Nephron (organoid): Measurements from ENCODE around the gene SHD.
"Not testable (repeated sequence)": the region's sequence is repeated elsewhere in the genome, so short reads cannot be mapped to it uniquely, and the experiment has no call there.

Experiments used
- H3K27ac Mint-ChIP-seq, 3 experiments: 2 replicates each; pipeline ENCODE4 v1.8.0; 2020; ENCODE audit warnings: mixed read lengths in 3 of 3, mild to moderate bottlenecking in 2 of 3, moderate library complexity in 1 of 3
- H3K27me3 Mint-ChIP-seq: 2 replicates; pipeline ENCODE4 v1.8.0; 2021; ENCODE audit warnings: low read depth, mild to moderate bottlenecking, moderate library complexity, mixed read lengths
- H3K36me3 Mint-ChIP-seq: 2 replicates; pipeline ENCODE4 v1.8.0; 2020; ENCODE audit warnings: low read depth, mixed read lengths
- H3K4me1 Mint-ChIP-seq: 2 replicates; pipeline ENCODE4 v1.8.0; 2020; ENCODE audit warnings: mixed read lengths
- H3K4me3 Mint-ChIP-seq, 3 experiments: 2 replicates each; pipeline ENCODE4 v1.8.0; 2020; ENCODE audit warnings: mild to moderate bottlenecking in 3 of 3, mixed read lengths in 3 of 3, moderate library complexity in 2 of 3
- H3K9me3 Mint-ChIP-seq: 2 replicates; pipeline ENCODE4 v1.8.0; 2020; ENCODE audit warnings: mixed read lengths
- CTCF ChIP-seq, 3 experiments: fragments of 200-600 bp; sonication (generic); IDR thresholded peaks; one replicate each; pipeline ENCODE4 v1.5.0; 2021; ENCODE audit warnings: antibody characterized with exemption in 3 of 3; ENCODE audit not compliant: unreplicated experiment in 3 of 3

SHD gene

GRCh38 chr19:4278419-4279266 lies at the start of gene SHD:
SHD (plus strand) TSS chr19:4279266; CDS start chr19:4280064, 798 bp downstream.
- Mint-ChIP-seq H3K27ac (peak within 1 kb of the TSS; percentile 81 to 92 (median 86)), H3K27me3 (peaks cover 53% of the 10 kb centered on the region), H3K9me3 (no peaks in the 10 kb centered on the region), H3K4me1 (peaks cover 9% of the 10 kb centered on the region), H3K4me3 (peak within 1 kb of the TSS; percentile 87 to 92 (median 91)), H3K36me3 (no peaks in the 10 kb centered on the region)
- no peak for TF ChIP-seq CTCF (IDR thresholded peaks at IDR 0.05; ENCODE audit: unreplicated experiment in 3 of 3)

- not testable (repeated sequence) for H3K9me3 Mint-ChIP-seq, H3K4me1 Mint-ChIP-seq, H3K4me3 Mint-ChIP-seq, H3K36me3 Mint-ChIP-seq, H3K27ac Mint-ChIP-seq
- H3K27me3 Mint-ChIP-seq: peaks cover 19% of the 10 kb centered on the region
These were observed 48.8 kb upstream of the SHD start for GRCh38 chr19:4230237-4230636.

GRCh38 chr19:4231521-4231920 lies 47.5 kb upstream of the SHD start:
- not testable (repeated sequence) for H3K27ac Mint-ChIP-seq, H3K9me3 Mint-ChIP-seq, H3K36me3 Mint-ChIP-seq, H3K4me3 Mint-ChIP-seq, H3K4me1 Mint-ChIP-seq
- H3K27me3 Mint-ChIP-seq: peaks cover 15% of the 10 kb centered on the region

GRCh38 chr19:4232139-4232538 lies 46.9 kb upstream of the SHD start:
- H3K27me3 Mint-ChIP-seq: peaks cover 14% of the 10 kb centered on the region
- not testable (repeated sequence) for H3K4me3 Mint-ChIP-seq, H3K27ac Mint-ChIP-seq, H3K36me3 Mint-ChIP-seq, H3K9me3 Mint-ChIP-seq, H3K4me1 Mint-ChIP-seq

- no peak for TF ChIP-seq CTCF (IDR thresholded peaks at IDR 0.05; ENCODE audit: unreplicated experiment in 3 of 3)
- no peaks in the 10 kb centered on the region for H3K36me3 Mint-ChIP-seq
- no peak overlapping the region for H3K4me3 Mint-ChIP-seq
- H3K4me1 Mint-ChIP-seq: peaks cover 5% of the 10 kb centered on the region
- no peaks in the 10 kb centered on the region for H3K9me3 Mint-ChIP-seq
- peaks cover 14% of the 10 kb centered on the region for H3K27me3 Mint-ChIP-seq
- no peak overlapping the region for H3K27ac Mint-ChIP-seq
These were observed 46.3 kb upstream of the SHD start for GRCh38 chr19:4232614-4233281.

GRCh38 chr19:4233282-4233853 lies 45.7 kb upstream of the SHD start:
- Mint-ChIP-seq H3K27me3 (peaks cover 14% of the 10 kb centered on the region), H3K9me3 (no peaks in the 10 kb centered on the region), H3K4me1 (peaks cover 5% of the 10 kb centered on the region), H3K36me3 (no peaks in the 10 kb centered on the region), H3K4me3 (no peak overlapping the region), H3K27ac (no peak overlapping the region)
- peak; percentile 37 to 47 (median 41) for TF ChIP-seq CTCF (IDR thresholded peaks at IDR 0.05; ENCODE audit: unreplicated experiment in 3 of 3)

GRCh38 chr19:4234142-4234861 lies 44.8 kb upstream of the SHD start:
- Mint-ChIP-seq H3K36me3 (no peaks in the 10 kb centered on the region), H3K27me3 (peaks cover 14% of the 10 kb centered on the region), H3K4me1 (peaks cover 5% of the 10 kb centered on the region), H3K27ac (no peak overlapping the region), H3K4me3 (no peak overlapping the region), H3K9me3 (no peaks in the 10 kb centered on the region)
- TF ChIP-seq CTCF (IDR thresholded peaks at IDR 0.05; ENCODE audit: unreplicated experiment in 3 of 3): no peak
